Upper lobe of left lung (tissue), 4 donors: Measurements from ENCODE around the gene BORCS8.

Source experiments
- CTCF ChIP-seq, 6 experiments: fragments of 450-650 bp in 4 of 6; fragments of 200-600 bp in 2 of 6; sonication (generic) in 2 of 6; IDR thresholded peaks; one replicate each; pipeline ENCODE4 v1.5.1; 2016 to 2019; ENCODE audit warnings: antibody characterized with exemption in 6 of 6
- EP300 ChIP-seq, 4 donors: sonication (generic); formaldehyde crosslinking; IDR thresholded peaks; one replicate each; pipeline ENCODE4 v1.5.1; 2017; ENCODE audit warnings: antibody characterized with exemption in 4 of 4, control low read depth in 2 of 4
- POLR2A ChIP-seq, 4 donors: fragments of 450-650 bp; IDR thresholded peaks; one replicate each; pipeline ENCODE4 v1.5.1; 2016 to 2017; ENCODE audit warnings: antibody characterized with exemption in 4 of 4, mild to moderate bottlenecking in 2 of 4
- POLR2AphosphoS5 ChIP-seq, 2 donors: sonication (generic); formaldehyde crosslinking; IDR thresholded peaks; one replicate each; pipeline ENCODE4 v1.5.1; 2017; ENCODE audit warnings: antibody characterized with exemption in 2 of 2

- TF ChIP-seq POLR2AphosphoS5 (IDR thresholded peaks at IDR 0.05) (no peak), CTCF (IDR thresholded peaks at IDR 0.05) (no peak), EP300 (IDR thresholded peaks at IDR 0.05) (no peak), POLR2A (IDR thresholded peaks at IDR 0.05) (no peak)
These were observed 2.0 kb upstream of the BORCS8 start for GRCh38 chr19:19193926-19194325.
